AML-193 (cell line): Measurements from ENCODE around the gene SLC25A10.
A peak's percentile ranks its signal among the peaks of the same experiment; 100 is the strongest.
"Not testable (repeated sequence)": the region's sequence is repeated elsewhere in the genome, so short reads cannot be mapped to it uniquely, and the experiment has no call there.

ENCODE experiments used
- DNase-seq, 2 experiments: peaks; one replicate each; lab custom pipeline; 2025; lab: John Stamatoyannopoulos, UW

Gene SLC25A10

DNA sequence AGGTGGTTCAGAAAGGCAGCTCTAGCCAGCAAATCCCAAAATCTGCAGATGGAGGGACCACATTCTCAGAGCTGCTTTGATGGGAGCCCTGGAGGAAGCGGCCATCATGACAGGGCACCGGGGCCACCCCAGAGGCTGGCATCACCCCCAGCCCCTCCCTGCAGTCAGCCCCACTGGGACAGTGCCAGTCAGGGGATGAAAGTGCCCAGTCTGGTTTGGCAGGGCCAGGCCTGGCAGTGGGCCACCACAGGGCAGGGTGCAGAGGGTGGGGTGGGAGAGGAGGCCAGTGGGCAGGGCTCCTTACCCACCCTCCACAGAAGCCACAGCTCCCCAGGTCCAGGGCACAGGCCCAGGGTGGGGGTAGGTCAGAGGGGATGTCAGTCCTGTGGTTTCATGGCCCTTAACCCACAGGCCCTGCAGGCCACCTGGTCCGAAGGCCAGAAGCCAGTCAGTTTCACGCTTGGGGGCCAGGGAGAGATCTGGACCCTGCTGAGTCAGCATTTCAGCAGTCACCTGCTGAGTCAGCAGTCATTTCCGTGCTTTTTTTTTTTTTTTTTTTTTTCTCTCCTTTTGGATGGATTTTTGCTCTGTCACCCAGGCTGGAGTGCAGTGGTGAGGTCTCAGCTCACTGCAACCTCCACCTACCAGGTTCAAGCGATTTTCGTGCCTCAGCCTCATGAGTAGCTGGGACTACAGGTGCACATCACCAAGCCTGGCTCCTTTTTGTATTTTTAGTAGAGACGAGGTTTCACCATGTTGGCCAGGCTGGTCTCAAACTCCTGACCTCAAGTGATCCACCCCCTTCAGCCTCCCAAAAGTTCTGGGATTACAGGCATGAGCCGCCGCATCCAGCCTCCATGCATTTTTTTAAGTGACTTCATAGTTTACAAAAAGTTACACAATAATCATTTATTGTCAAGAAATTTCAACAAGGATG is 10.4 kb downstream of the SLC25A10 start:
- DNase-seq = no peak

DNA sequence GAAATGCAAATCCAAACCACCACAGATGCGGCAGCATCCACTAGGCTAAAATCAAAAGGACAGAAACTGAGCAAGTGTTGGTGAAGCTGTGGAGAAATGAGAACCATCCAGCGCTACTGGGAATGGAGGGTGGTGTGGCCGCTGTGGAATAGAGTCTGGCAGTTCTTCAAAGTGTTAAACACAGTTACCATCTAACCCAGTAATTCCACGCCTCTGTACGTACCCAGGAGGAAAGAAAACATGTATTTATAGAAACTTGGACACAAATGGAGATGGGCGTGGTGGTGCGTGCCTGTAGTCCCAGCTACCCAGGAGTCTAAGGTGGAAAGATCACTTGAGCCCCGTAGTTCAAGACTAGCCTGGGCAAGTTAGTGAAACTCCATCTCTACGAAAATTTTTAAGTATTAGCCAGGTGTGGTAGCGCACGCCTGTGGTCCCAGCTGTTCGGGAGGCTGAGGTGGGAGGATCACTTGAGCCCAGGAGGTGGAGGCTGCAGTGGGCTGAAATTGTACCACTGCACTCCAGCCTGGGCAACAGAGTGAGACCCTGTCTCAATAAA is 11.6 kb downstream of the SLC25A10 start:
- DNase-seq = no peak

DNA sequence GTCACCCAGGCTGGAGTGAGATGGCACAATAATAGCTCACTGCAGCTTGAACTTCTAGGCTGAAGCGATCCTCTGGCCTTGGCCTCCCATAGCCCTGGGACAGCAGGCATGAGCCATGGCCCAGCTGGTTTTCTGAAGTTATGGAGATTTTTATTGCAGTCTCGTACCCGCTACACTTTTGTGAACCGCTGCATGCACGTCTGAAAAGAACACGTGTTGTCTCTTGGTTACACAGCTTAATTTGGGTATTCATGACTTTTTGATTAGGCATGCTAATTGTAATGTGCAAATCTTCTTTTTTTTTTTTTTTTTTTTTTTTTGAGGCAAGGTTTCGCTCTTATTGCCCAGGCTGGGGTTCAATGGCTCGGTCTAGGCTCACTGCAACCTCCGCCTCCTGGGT is 13.4 kb downstream of the SLC25A10 start:
- DNase-seq = no peak

DNA sequence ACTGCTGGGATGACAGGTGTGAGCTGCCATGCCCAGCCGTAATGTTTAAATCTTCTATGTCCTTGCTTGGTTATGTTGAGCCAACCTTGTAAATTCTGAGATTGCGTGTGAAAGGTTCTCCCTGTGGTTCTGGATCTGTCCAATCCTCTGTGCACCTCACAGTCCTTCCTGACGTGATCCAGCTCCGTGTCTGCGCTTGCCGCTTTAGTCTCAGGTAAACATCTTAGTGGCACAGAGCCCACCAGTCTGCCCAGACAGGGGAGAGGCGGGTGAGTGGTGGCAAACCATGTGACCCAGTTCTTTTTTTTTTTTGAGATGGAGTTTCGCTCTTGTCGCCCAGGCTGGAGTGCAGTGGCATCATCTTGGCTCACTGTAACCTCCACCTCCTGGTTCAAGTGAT is 13.9 kb downstream of the SLC25A10 start:
- DNase-seq = no peak

DNA sequence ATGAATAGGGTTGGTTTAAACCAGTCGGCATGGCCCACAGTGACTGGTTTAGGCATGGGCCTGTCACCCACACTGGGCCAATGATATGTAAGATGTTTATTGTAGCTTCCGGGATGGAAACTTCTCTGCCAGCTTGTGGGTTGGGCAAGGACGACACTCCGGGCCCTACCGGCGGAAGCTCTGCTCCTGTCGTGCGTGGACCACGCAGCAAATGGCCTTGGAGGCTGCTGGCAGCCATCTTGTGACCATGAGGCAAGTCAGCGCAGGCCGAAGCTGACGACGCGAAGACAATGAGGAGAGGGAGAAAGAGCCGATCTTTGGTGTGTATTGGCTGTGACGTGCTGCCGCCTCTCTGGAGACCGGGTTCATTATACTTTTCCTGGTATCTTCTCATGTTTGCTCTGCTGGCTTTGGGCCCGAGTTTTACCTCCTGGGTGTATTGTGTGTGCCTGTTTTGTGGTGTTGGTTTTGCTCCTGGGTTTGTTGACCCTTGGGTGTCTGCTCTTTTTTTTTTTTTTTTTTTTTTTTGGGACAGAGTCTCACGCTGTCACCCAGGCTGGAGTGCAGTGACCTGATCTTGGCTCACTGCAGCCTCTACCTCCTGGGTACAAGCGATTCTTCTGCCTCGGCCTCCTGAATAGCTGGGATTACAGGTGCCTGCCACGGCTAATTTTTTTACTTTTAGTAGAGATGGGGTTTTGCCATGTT is 15.4 kb downstream of the SLC25A10 start:
- no peak for DNase-seq

DNA sequence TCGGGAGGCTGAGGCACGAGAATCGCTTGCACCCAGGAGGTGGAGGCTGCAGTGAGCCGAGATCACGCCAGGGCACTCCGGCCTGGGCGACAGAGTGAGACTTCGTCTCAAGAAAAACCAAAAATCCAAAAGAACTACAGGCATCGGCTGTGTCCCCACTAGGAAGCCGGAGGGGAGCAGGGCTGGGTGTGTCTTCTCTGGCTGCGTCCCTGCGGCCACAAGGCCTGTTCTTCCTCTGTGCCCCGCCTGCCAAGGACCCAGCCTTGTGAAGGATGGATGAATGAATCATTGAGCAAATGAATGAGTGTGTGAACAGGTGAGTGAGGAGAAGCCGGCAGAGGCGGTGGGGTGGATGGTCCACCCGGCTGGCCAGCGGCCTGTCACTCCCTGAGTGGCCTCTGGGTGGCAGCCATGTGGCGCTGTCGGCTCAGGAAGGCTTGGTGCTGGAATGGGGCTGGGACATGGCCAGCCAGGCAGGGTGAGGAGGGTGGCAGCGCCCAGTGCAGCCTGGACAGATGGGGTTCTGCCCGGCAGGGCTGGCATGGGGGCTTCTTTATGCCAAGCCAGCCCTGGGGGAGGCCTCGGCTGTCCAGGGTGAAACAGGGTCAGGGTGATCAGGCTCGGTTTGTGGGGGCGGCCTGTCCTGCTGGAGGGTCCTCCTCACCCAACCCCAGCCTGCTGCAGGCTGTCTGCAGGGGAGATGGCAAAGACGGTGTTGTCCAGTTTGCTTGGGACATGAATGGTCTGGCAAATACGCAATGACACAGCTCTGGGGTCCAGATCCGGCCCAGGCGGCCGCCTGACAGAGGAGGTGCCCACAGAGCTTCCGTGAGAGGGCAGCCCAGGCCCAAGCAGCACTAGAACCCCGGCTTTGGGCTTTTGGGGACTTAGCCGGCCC is 21.7 kb downstream of the SLC25A10 start:
- DNase-seq = peak; percentile 86 to 87

DNA sequence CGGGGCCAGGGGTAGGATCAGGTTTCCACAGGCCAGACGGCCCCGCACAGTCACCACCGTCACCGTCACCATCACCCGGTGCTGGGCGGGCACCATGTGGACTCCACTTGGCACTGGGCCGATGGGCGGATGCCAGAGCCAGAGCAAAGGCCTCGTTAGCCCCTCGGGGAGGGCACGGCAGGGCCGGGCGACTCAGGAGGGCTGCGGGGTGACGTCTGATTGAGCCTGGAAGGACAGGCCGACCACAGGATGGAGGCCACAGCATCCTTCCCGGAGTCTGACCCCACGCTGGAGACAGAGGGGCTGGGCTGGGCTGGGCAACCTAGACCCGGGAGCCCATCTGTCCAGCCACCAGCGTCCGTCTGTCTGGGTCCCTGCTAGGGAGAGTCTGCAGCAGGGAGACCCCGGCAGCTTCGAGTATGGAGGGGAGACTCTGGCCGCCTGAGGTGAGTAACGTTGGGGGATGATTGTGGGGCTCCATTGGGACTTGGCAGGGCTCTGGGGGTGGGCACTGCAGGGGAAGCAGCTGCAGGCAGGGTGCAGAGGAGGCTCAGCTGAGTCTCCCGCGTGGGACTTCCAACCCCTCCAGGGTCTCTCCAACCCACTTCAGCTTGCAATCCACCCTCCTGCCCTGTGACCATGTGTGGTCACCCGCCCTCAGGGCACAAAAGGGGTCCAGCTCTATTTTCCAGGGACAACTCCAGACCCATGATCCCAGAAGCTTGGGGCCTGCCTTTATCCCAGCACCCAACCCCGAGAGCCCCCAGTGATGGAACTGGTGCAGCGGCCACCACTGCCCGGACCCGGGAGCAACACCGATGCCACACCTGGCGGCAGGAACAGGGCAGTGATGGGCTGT is 22.6 kb downstream of the SLC25A10 start:
- DNase-seq = no peak

DNA sequence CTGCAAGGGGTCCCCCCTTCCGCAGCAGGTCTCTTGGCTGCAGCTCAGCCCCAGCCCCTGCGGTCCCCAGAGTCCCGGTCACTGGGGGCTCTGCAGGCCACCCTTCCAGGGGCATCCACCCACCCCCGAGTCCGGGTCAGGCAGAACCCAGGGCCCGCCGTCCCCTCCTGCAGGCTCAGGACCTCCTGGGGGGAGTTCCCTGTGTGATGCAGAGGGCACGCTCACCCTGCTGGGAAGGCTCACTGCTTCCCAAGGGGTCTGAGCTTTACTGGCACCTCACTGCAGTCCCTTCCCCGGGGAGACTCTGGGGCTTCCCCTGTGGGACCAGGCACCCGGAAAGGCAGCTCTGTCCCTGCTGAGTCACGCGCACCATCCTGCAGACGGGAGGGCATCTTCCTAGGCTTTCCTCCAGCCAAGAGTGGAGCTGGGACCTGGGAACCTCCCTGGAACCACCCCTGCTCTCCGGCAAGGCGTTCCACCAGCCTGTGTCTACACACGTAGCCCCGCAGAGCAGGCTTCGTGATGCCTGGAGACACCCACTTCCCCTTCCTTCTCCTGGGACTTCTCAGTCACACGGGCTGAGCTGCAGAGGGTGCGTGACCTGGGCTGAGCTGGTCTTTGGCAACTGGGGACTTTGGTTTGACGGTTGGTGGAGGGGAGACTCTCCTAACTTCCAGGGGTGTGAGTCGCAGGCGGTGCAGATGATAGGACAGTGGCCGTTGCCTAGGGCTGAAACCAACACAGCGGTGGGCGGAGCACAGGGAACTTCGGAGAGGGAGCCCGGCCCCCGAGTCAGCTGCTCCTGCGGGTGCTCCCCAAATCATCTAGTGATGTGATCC is 23.4 kb downstream of the SLC25A10 start:
- DNase-seq = peak; percentile 100

DNA sequence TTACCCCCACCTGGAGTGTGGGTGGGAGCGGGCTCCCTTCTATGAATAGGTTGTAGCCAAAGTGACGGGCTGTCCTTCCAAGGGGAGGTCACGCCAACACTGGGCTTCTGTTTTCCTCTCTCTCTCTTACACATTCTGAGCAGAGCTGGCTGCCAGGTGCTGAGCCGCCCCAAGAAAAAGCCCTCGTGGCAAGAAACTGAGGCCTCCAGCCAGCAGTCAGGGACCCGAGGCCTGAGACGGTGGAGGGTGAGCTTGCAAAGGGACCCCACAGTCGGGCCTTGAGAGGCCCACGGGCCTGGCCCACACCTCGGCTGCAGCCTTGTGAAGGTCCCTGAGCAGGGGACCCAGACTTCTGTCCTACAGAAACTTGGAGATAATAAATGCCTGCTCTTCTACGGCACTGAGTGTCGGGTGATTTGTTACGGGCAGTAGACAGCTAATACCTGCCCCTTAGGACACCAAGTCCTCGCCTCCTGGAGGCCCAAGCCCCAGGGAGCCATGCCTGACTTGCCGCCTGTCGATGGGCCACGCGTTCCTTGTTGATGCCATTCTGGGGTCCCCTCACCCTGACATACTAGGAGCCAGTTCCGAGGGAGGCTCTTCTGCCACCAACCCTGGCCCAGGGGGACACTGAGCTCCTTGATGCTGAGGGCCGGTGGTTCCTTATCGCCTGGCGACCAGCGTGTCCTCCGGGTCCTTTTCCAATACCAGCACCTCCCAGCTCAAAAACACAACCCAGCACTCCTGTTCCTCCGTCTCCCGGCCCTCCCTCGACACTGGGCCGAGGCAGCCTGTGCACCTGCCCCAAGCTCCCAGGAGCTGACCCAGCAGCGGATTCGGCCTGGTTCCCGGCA is 26.1 kb downstream of the SLC25A10 start:
- DNase-seq = no peak

DNA sequence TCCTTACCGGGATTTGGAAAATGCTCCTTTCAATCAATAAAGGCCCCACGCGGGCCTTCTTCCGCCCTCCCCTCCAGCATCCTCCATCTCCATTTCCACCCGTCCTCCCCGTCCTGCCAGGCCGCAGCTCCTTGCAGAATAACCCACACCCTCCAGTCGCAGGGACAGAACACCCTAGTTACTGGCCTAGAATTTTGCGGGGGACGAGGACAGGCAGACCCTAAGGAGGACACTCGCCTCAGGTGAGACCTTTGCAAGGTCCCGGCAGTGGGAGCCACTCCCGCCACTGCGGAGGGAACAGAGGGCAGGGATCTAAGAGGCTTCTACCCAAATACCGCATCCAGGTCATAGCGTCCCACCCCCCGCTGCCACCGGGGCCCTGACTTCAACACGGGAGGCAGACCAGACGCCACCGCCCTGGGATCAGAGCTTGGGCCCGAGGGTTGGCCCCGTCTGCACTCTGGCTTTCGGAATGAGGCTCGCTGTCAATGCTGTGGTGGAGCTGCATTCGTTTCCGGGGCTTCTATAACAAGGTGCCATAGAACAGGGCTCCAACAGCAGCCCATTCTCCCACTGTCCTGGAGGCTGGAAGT is 26.8 kb downstream of the SLC25A10 start:
- no peak for DNase-seq

DNA sequence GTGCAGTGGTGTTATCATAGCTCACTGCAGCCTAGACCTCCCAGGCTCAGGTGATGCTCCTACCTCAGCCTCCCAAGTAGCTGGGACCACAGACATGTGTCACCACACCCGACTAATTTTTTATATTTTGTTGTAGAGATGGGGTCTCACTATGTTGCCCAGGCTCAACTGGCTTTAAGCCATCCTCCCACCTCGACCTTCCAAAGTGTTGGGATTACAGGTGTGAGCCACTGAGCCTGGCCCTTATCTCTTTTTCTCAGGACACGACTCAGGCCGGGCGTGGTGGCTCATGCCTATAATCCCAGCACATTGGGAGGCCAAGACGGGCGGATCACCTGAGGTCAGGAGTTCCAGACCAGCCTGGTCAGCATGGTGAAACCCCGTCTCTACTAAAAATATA is 27.5 kb downstream of the SLC25A10 start:
- not testable (repeated sequence) for DNase-seq

DNA sequence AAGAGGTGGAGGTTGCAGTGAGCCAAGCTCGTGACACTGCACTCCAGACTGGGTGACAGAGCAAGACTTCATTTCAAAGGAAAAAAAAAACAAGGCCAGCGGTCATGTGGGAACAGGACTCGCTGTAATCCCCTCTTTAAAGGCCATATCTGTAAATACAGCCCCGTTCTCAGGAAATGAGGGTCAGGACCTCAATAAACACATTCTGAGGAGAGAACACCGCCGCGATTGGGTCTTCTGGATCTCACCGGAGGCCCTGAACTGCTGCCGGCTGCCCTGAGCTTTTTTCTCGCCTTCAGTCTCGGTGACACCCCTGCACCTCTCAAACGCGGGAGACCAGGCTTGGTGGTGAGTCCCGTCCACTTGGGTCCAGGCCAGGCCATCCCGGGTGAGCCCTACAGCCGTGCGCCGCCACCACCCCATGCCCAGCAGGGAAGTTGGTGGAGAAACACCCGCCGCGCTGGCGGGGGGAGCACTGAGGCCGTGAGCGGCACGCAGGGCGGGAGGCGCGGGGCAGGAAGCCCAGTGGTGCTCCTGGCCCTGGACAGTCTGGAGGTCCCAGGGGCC is 28.4 kb downstream of the SLC25A10 start:
- DNase-seq = no peak

DNA sequence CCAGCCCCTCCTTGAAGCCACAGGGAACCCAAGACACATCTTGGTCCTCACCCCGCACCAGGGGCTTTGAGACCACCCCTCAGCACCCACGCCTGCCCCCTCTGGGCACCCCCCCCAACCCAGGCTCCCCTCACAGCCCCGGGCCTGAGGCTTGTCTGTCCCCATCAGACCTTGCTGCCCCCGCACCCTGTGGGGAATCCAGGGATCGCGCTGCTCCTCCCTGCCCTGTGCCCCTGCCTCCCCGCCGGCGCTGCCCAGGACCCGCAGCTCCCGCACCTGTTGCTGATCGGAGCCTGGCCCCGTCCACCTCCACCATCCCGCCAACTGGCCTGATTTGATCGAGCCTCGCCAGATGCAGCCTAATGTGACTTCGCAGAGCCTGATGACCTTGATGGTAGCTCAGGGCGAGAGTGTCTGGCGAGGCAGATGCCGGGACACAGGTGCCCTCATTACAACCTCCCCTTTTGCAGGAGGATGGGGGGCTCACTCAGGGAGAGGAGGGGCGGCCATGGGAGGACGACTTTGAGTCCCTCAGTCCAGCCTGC is 29.0 kb downstream of the SLC25A10 start:
- no peak for DNase-seq

DNA sequence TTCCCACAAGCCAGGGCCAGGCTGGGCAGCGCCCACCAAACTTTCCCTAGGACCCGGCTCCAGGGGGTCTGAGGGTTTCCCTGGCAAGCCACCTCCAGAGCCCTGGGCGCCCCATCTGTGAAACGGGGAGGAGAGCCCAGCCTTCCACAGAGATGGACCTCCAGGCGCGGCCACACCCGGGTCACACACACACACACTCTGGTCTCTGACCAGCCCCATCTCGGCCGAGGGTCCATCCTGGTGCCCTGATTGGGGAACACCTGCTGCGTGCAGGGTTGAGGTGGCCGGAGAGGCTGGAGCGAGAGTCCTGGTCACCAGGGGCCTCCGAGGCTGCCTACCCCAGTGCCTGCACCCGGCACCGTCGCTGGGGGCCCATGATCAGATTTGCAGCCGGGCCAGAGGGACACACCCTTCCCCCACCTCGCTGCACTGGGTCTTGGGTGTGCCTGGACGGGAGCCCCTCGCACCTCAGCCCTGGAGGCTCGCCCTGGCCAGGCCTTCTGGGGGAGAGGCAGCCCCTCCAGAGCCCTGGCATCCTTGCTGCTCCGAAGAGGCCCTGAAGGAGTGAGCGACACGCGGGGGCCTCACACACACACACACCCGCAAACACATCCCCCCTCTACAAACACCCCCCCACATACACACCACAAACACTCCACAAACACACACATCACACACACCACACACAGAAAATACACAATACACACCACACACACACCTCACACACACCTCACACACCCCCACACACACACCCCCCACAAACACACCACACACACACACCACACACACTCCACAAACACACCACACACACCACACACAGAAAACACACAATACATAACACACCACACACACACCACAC is 29.7 kb downstream of the SLC25A10 start:
- no peak for DNase-seq
